Middle frontal gyrus (tissue), 1 donor: ENCODE results near the gene FNDC7.
"Not testable (repeated sequence)": the region's sequence is repeated elsewhere in the genome, so short reads cannot be mapped to it uniquely, and the experiment has no call there.

Source experiments
- DNase-seq: peaks from one replicate; pipeline ENCODE4 v3.0.0-alpha.2; 2015; ENCODE audit warnings: low spot score; ENCODE audit errors: extremely low spot score

The FNDC7 gene

GRCh38 chr1:108695535-108695934 is 17.2 kb upstream of the FNDC7 start:
- DNase-seq = no peak

GRCh38 chr1:108699375-108700332 is 13.1 kb upstream of the FNDC7 start:
- no peak for DNase-seq

GRCh38 chr1:108701176-108701849 is 11.4 kb upstream of the FNDC7 start:
- no peak for DNase-seq

- DNase-seq = not testable (repeated sequence)
These were observed 10.6 kb upstream of the FNDC7 start for GRCh38 chr1:108702109-108702508.

- no peak for DNase-seq
These were observed 8.8 kb upstream of the FNDC7 start for GRCh38 chr1:108703939-108704338.

- no peak for DNase-seq
These were observed 8.2 kb upstream of the FNDC7 start for GRCh38 chr1:108704496-108704895.

GRCh38 chr1:108706643-108707042 is 6.1 kb upstream of the FNDC7 start:
- DNase-seq = no peak

GRCh38 chr1:108708691-108709660 is 3.7 kb upstream of the FNDC7 start:
- no peak for DNase-seq

GRCh38 chr1:108715932-108716331 is 3.2 kb downstream of the FNDC7 start:
- DNase-seq = no peak

GRCh38 chr1:108716437-108717230 is 3.9 kb downstream of the FNDC7 start:
- no peak for DNase-seq

GRCh38 chr1:108717774-108718316 is 5.1 kb downstream of the FNDC7 start:
- DNase-seq = peak; percentile 50

- DNase-seq = no peak
These were observed 6.4 kb downstream of the FNDC7 start for GRCh38 chr1:108718927-108719655.

GRCh38 chr1:108719656-108720435 is 7.1 kb downstream of the FNDC7 start:
- no peak for DNase-seq

GRCh38 chr1:108722292-108722691 is 9.6 kb downstream of the FNDC7 start:
- DNase-seq = no peak

GRCh38 chr1:108725906-108726305 is 13.2 kb downstream of the FNDC7 start:
- DNase-seq = no peak

- DNase-seq = no peak
These were observed 15.7 kb downstream of the FNDC7 start for GRCh38 chr1:108728327-108728923.

GRCh38 chr1:108729481-108729880 is 16.8 kb downstream of the FNDC7 start:
- DNase-seq = no peak

GRCh38 chr1:108732398-108732797 is 19.7 kb downstream of the FNDC7 start:
- DNase-seq = no peak
